Measurements from ENCODE around the gene GMDS. TPM values are rescaled to one million over a fixed set of nuclear protein-coding genes. Genes with fewer than 3 reads are reported as not detected.

Gene GMDS
- polyA plus RNA-seq, 1 of the 3 experiments (the other 2 are of a cell fraction), result 12.3 TPM

GRCh38 chr6:1651362-1651761 is 594.0 kb downstream of the GMDS start:
- Histone ChIP-seq H3K4me1 (ENCODE audit: control insufficient read depth in 1 of 2, insufficient read depth in 2 of 2, low read depth in 1 of 2, low read length in 1 of 2) (no peaks in the 10 kb centered on the region), H4K20me1 (ENCODE audit: insufficient read depth) (no peaks in the 10 kb centered on the region), H3K27me3 (ENCODE audit: insufficient read depth) (no peaks in the 10 kb centered on the region), H3K36me3 (replicated peaks in 1 of 2; ENCODE audit: control insufficient read depth in 1 of 2, insufficient read depth in 2 of 2, low read length in 1 of 2) (no peaks in the 10 kb centered on the region), H3K4me2 (no peak overlapping the region), H3K9me2 (no peaks in the 10 kb centered on the region), H3K4me3 (ENCODE audit: low read depth in 2 of 2, low read length in 1 of 2) (no peak overlapping the region), H3K79me2 (ENCODE audit: insufficient read depth) (no peaks in the 10 kb centered on the region), H3F3A (replicated peaks; ENCODE audit: insufficient read depth) (no peaks in the 10 kb centered on the region), H3K9me3 (no peaks in the 10 kb centered on the region), H2AFZ (ENCODE audit: low read depth) (no peak overlapping the region), H3K27ac (ENCODE audit: low read depth in 2 of 2, low read length in 1 of 2) (no peak overlapping the region), H3K9ac (no peak overlapping the region)
- ChIA-PET POLR2A (no interaction called here), CTCF (interaction anchor here (1.1 to 1.4 kb wide), 3 partner anchors 11 to 15 kb away, joined by 3 to 5 read pairs (median 5); no protein-coding TSS in a partner anchor)
- TF ChIP-seq EZH2phosphoT487 (IDR thresholded peaks at IDR 0.05; ENCODE audit: borderline replicate concordance, low read depth), result no peak
- TF ChIP-seq, protein P1, sequence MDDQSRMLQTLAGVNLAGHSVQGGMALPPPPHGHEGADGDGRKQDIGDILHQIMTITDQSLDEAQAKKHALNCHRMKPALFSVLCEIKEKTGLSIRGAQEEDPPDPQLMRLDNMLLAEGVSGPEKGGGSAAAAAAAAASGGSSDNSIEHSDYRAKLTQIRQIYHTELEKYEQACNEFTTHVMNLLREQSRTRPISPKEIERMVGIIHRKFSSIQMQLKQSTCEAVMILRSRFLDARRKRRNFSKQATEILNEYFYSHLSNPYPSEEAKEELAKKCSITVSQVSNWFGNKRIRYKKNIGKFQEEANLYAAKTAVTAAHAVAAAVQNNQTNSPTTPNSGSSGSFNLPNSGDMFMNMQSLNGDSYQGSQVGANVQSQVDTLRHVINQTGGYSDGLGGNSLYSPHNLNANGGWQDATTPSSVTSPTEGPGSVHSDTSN (IDR thresholded peaks at IDR 0.05), result no peak
- TF ChIP-seq, protein P2, sequence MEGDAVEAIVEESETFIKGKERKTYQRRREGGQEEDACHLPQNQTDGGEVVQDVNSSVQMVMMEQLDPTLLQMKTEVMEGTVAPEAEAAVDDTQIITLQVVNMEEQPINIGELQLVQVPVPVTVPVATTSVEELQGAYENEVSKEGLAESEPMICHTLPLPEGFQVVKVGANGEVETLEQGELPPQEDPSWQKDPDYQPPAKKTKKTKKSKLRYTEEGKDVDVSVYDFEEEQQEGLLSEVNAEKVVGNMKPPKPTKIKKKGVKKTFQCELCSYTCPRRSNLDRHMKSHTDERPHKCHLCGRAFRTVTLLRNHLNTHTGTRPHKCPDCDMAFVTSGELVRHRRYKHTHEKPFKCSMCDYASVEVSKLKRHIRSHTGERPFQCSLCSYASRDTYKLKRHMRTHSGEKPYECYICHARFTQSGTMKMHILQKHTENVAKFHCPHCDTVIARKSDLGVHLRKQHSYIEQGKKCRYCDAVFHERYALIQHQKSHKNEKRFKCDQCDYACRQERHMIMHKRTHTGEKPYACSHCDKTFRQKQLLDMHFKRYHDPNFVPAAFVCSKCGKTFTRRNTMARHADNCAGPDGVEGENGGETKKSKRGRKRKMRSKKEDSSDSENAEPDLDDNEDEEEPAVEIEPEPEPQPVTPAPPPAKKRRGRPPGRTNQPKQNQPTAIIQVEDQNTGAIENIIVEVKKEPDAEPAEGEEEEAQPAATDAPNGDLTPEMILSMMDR (IDR thresholded peaks at IDR 0.05), result no peak
- TF ChIP-seq NFIC (IDR thresholded peaks at IDR 0.05; ENCODE audit: borderline replicate concordance), result no peak
- TF ChIP-seq TCF12 (IDR thresholded peaks at IDR 0.05), result no peak
- no peak for TF ChIP-seq RCOR1 (IDR thresholded peaks at IDR 0.05; ENCODE audit: low read length)
- no peak for TF ChIP-seq ZBTB33 (IDR thresholded peaks at IDR 0.05; ENCODE audit: borderline replicate concordance, low read depth)
- TF ChIP-seq RXRA (IDR thresholded peaks at IDR 0.05; ENCODE audit: borderline replicate concordance, low read depth), result no peak
- TF ChIP-seq POLR2AphosphoS5 (IDR thresholded peaks at IDR 0.05; ENCODE audit: low read depth, low read length), result no peak
- TF ChIP-seq GATA2 (CRISPR knock-in tag; IDR thresholded peaks at IDR 0.05), result no peak
- no peak for TF ChIP-seq MXI1 (IDR thresholded peaks at IDR 0.05; ENCODE audit: low read depth, low read length)
- TF ChIP-seq USF2 (IDR thresholded peaks at IDR 0.05; ENCODE audit: borderline replicate concordance, low read depth, low read length), result no peak
- no peak for TF ChIP-seq YY1 (IDR thresholded peaks at IDR 0.05; ENCODE audit: low read depth)
- TF ChIP-seq GABPA (IDR thresholded peaks at IDR 0.05; ENCODE audit: low read depth), result no peak
- TF ChIP-seq JUND (IDR thresholded peaks at IDR 0.05), result no peak
- TF ChIP-seq FOSL2 (IDR thresholded peaks at IDR 0.05; ENCODE audit: borderline replicate concordance, low read depth), result no peak
- TF ChIP-seq, protein P3, sequence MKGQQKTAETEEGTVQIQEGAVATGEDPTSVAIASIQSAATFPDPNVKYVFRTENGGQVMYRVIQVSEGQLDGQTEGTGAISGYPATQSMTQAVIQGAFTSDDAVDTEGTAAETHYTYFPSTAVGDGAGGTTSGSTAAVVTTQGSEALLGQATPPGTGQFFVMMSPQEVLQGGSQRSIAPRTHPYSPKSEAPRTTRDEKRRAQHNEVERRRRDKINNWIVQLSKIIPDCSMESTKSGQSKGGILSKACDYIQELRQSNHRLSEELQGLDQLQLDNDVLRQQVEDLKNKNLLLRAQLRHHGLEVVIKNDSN (IDR thresholded peaks at IDR 0.05; ENCODE audit: borderline replicate concordance, low read depth), result no peak
- TF ChIP-seq TAF1 (IDR thresholded peaks at IDR 0.05; ENCODE audit: borderline replicate concordance, low read depth, low read length), result no peak
- no peak for TF ChIP-seq FOXJ3 (CRISPR knock-in tag; IDR thresholded peaks at IDR 0.05)
- no peak for DNase-seq
- WGBS (ENCODE audit: low lambda C conversion rate), result 83% methylated on average over 1 of the region's 3 CpGs

Data from SK-N-SH (cell line).